Activated CD8-positive, alpha-beta memory T cell treated with anti-CD3 and anti-CD28 coated beads for 36 hours (primary cell): ENCODE measurements around the gene IGF2R. TPM values are rescaled to one million over a fixed set of nuclear protein-coding genes. Genes with fewer than 3 reads are reported as not detected.
"Not testable (repeated sequence)": the region's sequence is repeated elsewhere in the genome, so short reads cannot be mapped to it uniquely, and the experiment has no call there.

Experiments used
- CTCF ChIA-PET: fragments of 350-600 bp; sonication (Branson Sonifier 250); formaldehyde crosslinking; loops from one replicate; lab custom pipeline; 2021; ENCODE audit warnings: antibody characterized with exemption; lab: Charles Lee
- POLR2A ChIA-PET: fragments of 350-600 bp; sonication (Branson Sonifier 250); formaldehyde crosslinking; loops from one replicate; lab custom pipeline; 2021; ENCODE audit warnings: antibody characterized with exemption; lab: Charles Lee
- total RNA-seq, 2 experiments: library from RNA; stranded (reverse); gene quantifications; one replicate each; pipeline ENCODE4 v1.2.3, GENCODE V29; 2021

IGF2R gene
- total RNA-seq, 2 experiments from 2014 or later: 125 to 128 TPM

DNA sequence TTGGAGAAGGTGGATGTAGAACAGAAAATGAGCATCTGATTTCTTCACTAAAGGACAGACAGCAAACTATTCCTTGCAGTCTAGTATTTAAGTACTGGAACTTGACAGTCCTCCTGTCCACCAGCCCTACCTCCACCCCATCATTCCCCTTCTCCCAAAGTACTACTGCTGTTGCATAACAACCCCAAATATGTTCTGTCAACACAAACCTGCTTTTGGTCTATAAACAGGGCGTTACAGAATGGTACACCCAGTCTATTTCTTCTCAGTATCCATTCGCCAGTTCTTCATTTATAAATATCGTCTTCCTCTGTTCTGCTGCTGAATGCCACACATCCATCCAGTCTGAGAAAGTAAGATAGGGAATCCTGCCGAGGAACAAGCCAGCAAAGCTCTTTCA, 125.1 kb downstream of the IGF2R start:
- ChIA-PET POLR2A (no interaction called here), CTCF (no interaction called here)

DNA sequence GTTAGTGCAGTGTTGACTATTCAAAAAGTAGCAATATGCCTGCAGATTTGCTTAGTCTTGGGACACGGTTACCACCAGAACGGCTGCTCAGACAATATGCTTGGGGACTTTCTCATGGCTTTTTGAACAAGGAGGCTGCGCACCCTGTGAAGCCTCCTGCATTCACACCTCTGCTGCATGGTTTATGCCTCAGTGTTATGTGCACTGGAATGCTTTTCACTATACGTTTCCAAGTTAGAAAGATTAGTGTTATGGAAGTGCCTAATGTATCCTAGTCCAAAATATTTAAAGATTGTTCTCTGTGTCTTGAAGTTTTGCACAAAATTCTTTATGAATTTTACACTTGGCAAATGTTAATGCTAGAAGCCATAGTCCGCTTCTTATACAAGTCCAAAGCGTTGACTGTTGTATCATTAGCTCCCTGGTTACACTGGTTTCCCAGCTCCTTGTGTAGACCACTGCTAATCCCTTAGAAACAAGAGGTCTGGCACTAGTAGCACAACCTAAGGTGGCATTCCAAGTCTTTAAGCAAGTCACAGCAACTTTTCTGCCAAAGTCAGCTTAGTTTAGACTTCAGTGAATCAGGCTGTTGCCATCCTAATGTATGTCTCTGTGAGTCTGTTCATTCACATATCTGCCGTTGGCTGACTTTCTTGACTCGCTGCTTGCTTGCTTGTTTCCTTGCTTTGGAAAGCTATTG, 126.4 kb downstream of the IGF2R start:
- POLR2A ChIA-PET: no interaction called here
- CTCF ChIA-PET: no interaction called here

DNA sequence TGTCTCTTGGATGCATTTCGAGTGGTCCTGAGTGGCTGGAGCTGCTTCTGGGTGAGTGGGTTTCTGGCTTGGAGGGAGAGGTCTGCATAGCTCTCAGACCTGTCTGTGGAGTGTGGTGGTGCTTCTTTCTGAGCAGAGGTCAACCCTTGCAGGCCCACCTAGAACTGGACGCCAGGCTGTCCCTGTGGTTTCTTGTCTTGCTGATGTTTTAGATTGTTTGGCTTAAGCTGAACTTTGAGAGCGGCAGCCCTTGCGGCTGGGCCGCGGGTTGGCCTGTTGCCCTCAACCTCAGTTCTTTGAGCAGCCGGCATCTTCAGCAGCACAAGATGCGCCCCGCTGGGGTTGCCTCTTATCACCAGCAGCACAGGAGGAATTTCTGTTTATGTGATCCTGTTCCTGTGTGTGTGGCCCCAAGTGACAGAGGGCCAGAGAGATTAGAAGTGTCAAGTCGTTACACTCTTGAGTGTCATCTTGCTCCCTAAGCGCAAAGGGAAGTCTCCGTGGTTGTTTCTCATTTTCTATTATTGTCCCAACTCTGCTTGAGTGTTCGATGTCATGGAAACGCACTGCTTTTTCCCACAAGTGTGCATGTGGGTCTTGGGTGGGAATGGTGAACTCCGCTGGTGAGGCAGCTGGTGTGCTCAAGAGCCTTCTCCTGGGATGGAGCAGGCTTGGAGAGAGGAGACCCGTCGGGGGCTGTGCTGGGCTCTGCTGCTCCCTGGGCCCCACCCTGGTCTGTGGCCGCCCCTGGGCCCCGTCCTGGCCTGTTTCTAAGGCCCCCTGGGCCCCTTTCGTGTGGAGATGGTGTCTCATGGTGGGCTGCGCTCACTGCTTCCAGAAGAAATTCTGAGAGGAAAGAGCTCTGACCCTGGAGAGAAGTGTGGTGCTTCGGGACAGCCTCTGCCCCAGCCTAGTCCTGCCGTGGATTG, 132.7 kb downstream of the IGF2R start:
- POLR2A ChIA-PET: no interaction called here
- CTCF ChIA-PET: interaction anchor here (1.8 kb wide), 1 partner anchor 354 kb away, joined by 4 read pairs; no protein-coding TSS in a partner anchor

DNA sequence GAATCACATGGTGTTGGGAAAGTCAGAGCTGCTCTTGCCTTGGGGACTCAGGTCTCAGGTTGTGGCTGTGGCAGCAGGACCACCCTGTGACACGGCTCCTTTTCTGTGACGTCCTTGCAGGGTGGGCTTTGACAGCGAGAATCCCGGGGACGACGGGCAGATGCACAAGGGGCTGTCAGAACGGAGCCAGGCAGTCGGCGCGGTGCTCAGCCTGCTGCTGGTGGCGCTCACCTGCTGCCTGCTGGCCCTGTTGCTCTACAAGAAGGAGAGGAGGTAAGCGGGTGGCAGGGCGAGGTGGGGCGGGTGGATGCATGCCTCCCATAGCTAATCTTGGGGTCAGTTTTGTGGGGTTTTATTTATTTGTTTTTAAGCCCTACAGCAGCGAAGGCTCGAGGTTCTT, 133.5 kb downstream of the IGF2R start:
- ChIA-PET CTCF (interaction anchor here (1.8 kb wide), 1 partner anchor 353 kb away, joined by 4 read pairs; no protein-coding TSS in a partner anchor), POLR2A (no interaction called here)

DNA sequence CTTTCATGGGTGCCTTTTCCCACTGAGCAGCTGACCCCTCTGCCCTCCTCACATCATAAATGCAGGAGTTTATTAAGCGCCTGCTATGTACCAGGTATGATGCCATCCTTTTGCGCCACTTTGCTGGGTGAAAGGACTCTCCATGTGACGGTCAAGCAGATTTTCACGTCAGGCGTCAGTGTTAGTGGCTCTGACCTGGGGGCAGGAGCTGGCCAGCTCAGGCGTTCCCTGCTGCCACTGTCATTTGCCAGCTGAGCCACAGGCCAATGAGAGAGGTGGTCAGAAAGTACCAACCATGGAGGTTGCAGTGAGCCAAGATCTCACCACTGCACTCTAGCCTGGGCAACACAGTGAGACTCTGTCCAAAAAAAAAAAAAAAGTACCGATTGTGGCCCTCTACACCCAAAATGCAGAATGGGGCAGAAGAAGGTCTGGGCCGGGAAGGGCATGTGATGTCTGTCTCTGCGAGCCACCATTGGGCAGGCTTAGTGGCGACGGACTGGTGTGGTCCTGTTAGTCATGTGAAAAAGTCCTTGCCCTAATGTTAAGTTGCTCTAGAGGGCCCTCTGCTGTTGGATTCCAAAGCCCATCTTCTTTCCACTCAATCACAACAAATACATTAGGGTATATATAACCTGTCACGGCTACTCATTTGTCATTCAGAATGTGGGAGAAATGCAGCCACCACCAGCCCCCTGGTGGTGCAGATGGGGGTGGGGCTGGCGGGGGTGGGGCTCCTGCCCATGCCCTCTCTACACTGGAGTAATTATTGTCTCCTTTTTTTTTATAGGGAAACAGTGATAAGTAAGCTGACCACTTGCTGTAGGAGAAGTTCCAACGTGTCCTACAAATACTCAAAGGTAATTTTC, 134.3 kb downstream of the IGF2R start:
- ChIA-PET POLR2A (no interaction called here), CTCF (no interaction called here)

DNA sequence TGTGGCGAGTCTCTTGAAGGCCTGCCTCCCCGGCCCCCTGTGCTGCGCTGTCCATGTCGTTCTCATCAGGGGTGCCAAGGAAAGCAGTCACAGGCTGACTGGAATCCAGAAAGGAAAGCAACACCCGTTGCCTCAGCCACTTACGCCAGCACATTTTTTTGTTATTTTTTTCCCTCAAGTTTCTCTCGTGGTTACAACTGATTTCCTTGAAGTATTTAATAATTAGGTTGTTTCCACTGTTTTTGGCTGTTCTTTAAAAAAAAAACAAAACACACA, 134.9 kb downstream of the IGF2R start:
- POLR2A ChIA-PET: no interaction called here
- CTCF ChIA-PET: no interaction called here

DNA sequence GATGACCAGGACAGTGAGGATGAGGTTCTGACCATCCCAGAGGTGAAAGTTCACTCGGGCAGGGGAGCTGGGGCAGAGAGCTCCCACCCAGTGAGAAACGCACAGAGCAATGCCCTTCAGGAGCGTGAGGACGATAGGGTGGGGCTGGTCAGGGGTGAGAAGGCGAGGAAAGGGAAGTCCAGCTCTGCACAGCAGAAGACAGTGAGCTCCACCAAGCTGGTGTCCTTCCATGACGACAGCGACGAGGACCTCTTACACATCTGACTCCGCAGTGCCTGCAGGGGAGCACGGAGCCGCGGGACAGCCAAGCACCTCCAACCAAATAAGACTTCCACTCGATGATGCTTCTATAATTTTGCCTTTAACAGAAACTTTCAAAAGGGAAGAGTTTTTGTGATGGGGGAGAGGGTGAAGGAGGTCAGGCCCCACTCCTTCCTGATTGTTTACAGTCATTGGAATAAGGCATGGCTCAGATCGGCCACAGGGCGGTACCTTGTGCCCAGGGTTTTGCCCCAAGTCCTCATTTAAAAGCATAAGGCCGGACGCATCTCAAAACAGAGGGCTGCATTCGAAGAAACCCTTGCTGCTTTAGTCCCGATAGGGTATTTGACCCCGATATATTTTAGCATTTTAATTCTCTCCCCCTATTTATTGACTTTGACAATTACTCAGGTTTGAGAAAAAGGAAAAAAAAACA, 136.1 kb downstream of the IGF2R start:
- ChIA-PET CTCF (no interaction called here), POLR2A (no interaction called here)

DNA sequence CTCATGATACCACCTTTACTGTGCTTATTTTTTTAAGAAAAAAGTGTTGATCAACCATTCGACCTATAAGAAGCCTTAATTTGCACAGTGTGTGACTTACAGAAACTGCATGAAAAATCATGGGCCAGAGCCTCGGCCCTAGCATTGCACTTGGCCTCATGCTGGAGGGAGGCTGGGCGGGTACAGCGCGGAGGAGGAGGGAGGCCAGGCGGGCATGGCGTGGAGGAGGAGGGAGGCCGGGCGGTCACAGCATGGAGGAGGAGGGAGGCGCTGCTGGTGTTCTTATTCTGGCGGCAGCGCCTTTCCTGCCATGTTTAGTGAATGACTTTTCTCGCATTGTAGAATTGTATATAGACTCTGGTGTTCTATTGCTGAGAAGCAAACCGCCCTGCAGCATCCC, 137.1 kb downstream of the IGF2R start:
- CTCF ChIA-PET: no interaction called here
- POLR2A ChIA-PET: no interaction called here

DNA sequence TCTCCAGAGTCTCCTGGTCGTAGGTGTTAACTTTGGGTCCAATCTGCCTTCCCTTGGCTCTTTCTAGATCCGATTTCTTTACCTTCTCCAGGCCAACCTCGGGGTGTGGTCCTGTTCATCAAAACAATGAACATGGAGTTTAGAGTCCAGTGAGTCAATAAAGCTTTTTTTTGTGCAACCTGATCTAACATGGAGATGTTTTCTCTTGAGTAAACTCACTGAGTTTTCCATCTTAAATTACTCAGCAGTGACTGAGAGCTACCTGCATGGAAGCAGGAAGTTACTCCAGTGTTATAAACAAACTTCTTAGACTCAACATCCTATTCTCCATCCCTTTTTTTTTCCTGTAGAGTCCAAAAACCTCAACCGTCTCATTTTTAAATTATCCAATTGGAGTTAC, 137.8 kb downstream of the IGF2R start:
- ChIA-PET CTCF (no interaction called here), POLR2A (no interaction called here)

DNA sequence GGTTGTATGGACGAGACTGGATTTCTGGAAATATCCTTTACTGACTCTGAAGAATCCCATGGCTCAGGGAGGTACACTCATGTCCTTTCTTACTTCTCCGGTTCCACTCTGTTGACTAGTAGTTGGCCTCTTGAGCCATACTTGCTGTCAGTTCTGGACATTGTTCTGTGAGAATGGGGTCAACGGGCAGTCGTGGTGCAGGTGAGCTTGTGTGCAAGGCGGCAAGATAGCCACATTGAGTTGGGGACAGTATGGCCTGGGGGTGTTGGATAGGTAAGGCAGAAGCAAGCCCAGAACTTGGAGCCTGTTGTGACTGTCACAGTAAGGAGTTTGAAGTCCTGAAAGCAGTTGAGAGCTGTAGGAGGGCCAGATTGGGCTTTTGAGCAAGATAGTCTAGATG, 139.2 kb downstream of the IGF2R start:
- CTCF ChIA-PET: no interaction called here
- POLR2A ChIA-PET: no interaction called here

DNA sequence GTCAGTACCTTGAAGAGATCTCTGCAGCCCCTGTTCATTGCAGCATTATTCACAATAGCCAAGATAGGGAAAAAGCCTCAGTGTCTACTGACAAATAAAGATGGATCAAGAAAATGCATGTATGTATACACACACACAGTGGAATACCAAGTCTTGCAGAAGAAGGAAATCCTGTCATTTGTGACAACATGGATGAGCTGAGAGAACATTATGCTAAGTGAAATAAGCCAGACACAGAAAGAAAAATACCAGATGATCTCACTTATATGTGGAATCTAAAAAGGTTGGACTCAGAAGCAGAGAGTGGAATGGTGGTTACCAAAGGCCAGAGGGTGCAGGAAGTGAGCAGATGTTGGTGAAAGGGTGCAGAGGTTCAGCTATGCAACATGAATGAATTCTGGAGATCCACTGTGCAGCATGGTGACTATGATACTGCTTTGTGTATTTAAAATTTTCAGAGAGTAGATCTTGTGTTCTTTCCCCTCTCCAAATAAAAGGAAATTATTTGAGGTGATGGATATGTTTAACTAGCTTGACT, 141.8 kb downstream of the IGF2R start:
- ChIA-PET POLR2A (no interaction called here), CTCF (no interaction called here)

DNA sequence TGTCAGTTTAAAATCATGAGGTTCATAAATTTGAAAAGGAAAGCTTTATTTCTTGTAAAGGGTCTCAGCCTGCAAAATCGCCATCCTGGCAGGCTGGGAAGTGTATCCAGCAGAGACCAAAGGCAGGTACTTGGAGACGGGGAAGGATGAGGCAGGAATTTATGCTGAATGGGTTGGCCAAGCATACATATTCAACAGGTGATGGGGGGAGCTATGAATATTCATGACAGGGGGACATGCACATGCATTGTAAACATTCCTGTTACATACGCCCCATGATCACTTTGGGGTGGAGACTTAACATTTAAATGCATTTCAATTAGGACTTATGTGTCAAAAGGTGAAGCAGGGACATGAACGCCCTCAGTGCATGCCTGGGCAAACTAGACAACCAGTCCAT, 142.9 kb downstream of the IGF2R start:
- ChIA-PET CTCF (no interaction called here), POLR2A (no interaction called here)

DNA sequence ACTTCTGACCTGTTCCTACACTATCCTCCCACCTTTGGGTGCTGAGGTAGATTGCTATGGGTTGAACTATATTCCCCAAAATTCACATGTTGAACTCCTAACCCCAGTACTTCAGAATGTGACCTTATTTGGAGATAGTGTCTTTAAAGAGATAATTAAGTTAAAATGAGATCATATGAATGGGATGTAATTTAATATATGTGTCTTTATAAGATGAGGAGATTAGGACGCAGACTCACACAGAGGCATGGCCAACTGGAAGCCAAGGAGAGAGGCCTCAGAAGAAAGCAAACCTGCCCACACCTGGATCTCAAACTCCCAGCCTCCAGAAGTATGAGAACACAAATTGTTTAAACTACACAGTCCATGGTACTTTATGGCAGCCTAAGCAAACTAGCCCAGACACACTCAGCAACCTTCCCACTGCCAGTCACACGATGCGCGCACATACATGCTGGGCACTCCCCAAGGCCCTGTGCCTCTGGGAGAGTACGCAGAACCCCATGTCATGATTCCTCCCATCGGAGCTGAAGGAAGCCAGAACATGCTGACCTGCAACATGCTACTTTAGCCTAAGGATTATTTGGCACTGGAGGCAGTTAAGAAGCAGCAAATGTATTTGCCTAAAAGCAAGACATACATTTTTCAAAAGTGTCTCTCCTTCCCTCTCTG, 143.9 kb downstream of the IGF2R start:
- ChIA-PET CTCF (no interaction called here), POLR2A (no interaction called here)

DNA sequence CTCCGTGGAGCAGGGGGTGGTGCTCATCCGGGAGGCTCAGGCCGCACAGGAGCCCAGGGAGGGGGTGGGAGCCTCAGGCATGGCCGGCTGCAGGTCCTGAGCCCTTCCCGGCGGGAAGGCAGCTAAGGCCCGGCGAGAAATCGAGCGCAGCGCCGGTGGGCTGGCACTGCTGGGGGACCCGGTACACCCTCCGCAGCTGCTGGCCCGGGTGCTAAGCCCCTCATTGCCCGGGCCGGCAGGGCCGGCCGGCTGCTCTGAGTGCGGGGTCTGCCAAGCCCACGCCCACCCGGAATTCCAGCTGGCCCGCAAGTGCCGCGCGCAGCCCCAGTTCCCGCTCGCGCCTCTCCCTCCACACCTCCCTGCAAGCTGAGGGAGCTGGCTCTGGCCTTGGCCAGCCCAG, 145.7 kb downstream of the IGF2R start:
- POLR2A ChIA-PET, CTCF ChIA-PET: not testable (repeated sequence)

DNA sequence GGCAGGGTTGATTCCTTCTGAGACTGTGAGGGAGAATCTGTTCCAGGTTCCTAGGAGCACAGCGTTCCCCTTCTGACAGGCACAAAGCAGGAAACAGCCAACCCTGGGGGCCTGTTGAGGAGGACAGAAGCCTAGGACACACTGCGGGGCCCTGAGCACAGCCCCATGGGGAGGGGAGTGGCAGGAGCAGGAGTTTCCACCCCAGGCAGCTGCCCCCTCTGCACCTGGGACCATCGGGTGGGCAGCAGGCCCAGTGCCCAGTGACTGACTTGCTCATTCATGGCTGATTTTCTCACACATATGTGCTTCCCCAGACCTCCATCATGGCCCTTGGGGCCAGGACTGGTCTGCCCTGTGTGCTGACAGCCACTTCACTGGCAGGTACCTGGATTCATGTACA, 146.5 kb downstream of the IGF2R start:
- ChIA-PET CTCF (no interaction called here), POLR2A (no interaction called here)

DNA sequence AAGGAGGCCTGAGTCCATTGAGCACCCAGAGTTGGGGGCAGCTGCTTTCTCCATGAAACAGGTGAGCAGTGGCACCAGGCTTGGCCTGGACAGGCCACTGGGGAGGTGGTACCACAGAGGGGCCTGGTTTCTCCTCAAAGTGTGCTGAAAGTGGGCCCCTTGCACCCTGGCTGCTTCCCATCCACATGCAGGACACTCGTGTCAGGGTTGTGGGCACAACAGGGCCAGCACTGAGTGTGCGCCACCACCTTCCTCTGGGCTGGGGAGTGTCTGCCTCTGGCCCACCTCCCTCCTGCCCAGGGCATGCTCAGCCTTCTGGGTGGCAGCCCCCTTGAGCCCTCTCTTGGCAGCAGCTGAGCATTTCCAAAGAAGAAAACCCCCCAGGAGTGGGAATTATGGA, 147.5 kb downstream of the IGF2R start:
- ChIA-PET CTCF (interaction anchor here (0.6 kb wide), 1 partner anchor 1254 kb away, joined by 3 read pairs; no protein-coding TSS in a partner anchor), POLR2A (no interaction called here)

DNA sequence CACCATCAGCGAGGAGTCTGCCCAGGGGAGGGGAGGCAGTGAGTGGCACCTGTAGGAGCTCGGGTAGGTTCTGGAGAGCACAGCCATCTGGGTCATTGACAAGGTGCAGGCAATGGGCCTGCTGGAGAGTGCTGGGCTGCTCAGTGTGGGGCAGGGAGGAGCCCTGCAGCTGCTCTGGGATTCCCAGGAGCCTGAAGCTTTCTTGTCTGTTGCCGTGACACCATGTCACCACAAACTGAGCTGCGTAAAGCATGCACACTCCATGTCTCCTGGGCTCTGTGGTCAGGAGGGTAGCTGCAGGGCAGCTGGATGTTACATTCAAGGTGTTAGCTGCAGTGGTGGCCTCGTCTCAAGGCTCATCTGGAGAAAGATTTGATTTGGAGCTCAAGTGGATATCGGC, 148.3 kb downstream of the IGF2R start:
- ChIA-PET CTCF (interaction anchor here (0.6 kb wide), 1 partner anchor 1253 kb away, joined by 3 read pairs; no protein-coding TSS in a partner anchor), POLR2A (no interaction called here)

DNA sequence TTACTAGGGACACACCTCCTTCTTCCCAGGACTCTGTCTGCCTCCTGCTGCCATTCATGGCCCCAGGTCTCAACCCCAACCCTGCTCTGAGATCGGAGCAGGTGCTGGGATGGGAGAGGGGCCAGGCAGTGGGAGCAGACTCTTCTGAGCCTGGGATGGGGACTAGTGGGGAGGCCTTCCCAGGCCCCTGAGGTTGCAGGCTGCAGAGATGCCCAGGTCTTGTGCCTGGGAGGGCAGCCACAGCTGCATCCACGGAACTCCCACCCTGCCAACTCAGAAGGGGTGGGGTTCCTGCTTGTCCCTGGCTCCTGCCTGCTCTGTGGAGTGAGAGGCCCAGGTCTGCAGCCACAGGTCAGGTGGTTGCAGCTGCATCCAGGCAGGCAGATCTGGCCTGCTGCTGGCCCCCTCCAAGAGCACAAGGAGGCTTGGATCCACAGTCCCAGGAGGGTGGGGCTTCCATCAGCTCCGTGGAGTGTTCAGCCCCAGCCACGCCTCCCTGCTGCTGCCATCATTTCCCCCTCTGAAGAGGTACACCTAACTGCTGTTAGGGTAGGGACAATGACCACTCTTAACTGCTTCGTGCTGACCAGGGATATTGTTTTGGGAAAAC, 149.8 kb downstream of the IGF2R start:
- ChIA-PET POLR2A (no interaction called here), CTCF (no interaction called here)
